GM18868 (cell line): ENCODE data around the gene C17orf114.
A peak's percentile ranks its signal among the peaks of the same experiment; 100 is the strongest.

ENCODE experiments used
- ATAC-seq: cut with Tn5 transposase; IDR thresholded peaks from one replicate; pipeline ENCODE4 v1.9.1; 2021; ENCODE audit warnings: mild to moderate bottlenecking, moderate library complexity; ENCODE audit not compliant: unreplicated experiment

Gene C17orf114

GRCh38 chr17:4823373-4824089 lies 21.4 kb upstream of the C17orf114 start:
- ATAC-seq, result no peak

GRCh38 chr17:4822835-4823234 lies 20.7 kb upstream of the C17orf114 start:
- no peak for ATAC-seq

GRCh38 chr17:4818276-4818675 lies 16.1 kb upstream of the C17orf114 start:
- ATAC-seq, result no peak

GRCh38 chr17:4816826-4817225 lies 14.7 kb upstream of the C17orf114 start:
- ATAC-seq, result no peak

- no peak for ATAC-seq
Measured at GRCh38 chr17:4815043-4815675, 13.0 kb upstream of the C17orf114 start.

- ATAC-seq, result no peak
Measured at GRCh38 chr17:4812690-4813089, 10.6 kb upstream of the C17orf114 start.

GRCh38 chr17:4811471-4811870 lies 9.3 kb upstream of the C17orf114 start:
- ATAC-seq, result no peak

GRCh38 chr17:4810696-4811290 lies 8.7 kb upstream of the C17orf114 start:
- ATAC-seq, result no peak

- ATAC-seq, result no peak
Measured at GRCh38 chr17:4808378-4808767, 6.2 kb upstream of the C17orf114 start.

- ATAC-seq, result no peak
Measured at GRCh38 chr17:4807605-4808377, 5.7 kb upstream of the C17orf114 start.

- ATAC-seq, result peak; percentile 91
Measured at GRCh38 chr17:4806777-4807604, 4.9 kb upstream of the C17orf114 start, which contains the start of gene PLD2. TSS of gene PLD2 (plus strand) at chr17:4807152. CDS start at chr17:4807773, 621 bp downstream.

- no peak for ATAC-seq
Measured at GRCh38 chr17:4806456-4806776, 4.3 kb upstream of the C17orf114 start.

- no peak for ATAC-seq
Measured at GRCh38 chr17:4800462-4801196, 1.5 kb downstream of the C17orf114 start.

GRCh38 chr17:4796552-4796920 lies 5.6 kb downstream of the C17orf114 start:
- ATAC-seq, result no peak

GRCh38 chr17:4795168-4795567 lies 7.0 kb downstream of the C17orf114 start:
- ATAC-seq, result no peak

- ATAC-seq, result no peak
Measured at GRCh38 chr17:4790705-4791088, 11.4 kb downstream of the C17orf114 start.

- peak; percentile 87 for ATAC-seq
Measured at GRCh38 chr17:4789951-4790704, 12.0 kb downstream of the C17orf114 start.

- ATAC-seq, result no peak
Measured at GRCh38 chr17:4789701-4789950, 12.5 kb downstream of the C17orf114 start.

GRCh38 chr17:4788807-4789700 lies 13.1 kb downstream of the C17orf114 start, which contains the start of gene GLTPD2:
TSS of gene GLTPD2 (plus strand) at chr17:4788964. CDS start at chr17:4789012, 48 bp downstream.
- ATAC-seq, result no peak
